GM13977 (cell line): Measurements from ENCODE around the gene GNGT2.
"Not testable (repeated sequence)": the region's sequence is repeated elsewhere in the genome, so short reads cannot be mapped to it uniquely, and the experiment has no call there.

Source experiments
- DNase-seq: peaks from one replicate; pipeline ENCODE4 v3.0.0; 2012; ENCODE audit warnings: low spot score
- CTCF ChIP-seq: IDR thresholded peaks from 2 replicates; pipeline ENCODE4 v1.5.1; 2012; ENCODE audit warnings: mild to moderate bottlenecking, control low read depth; ENCODE audit not compliant: insufficient read depth; ENCODE audit errors: extremely low read depth, missing control alignments
- in situ Hi-C: fragments of 300-500 bp; cut with MboI; formaldehyde crosslinking; loops from one replicate; pipeline ENCODE4 v1.12.0; 2022; ENCODE audit warnings: low sequenced_read_pairs, low pct_unique_long_range_greater_than_20kb, mixed read lengths, inconsistent platforms; ENCODE audit not compliant: unreplicated experiment

GNGT2 gene

GRCh38 chr17:49193513-49194296 lies 16.7 kb downstream of the GNGT2 start:
- peak; percentile 58 for DNase-seq
- TF ChIP-seq CTCF, result no peak
- in situ Hi-C loops, result no loop called here

GRCh38 chr17:49191917-49192741 lies 18.2 kb downstream of the GNGT2 start:
- in situ Hi-C loops, result no loop called here
- peak; percentile 51 for TF ChIP-seq CTCF
- peak; percentile 63 for DNase-seq

GRCh38 chr17:49191409-49191916 lies 18.9 kb downstream of the GNGT2 start:
- in situ Hi-C loops, result no loop called here
- no peak for DNase-seq
- no peak for TF ChIP-seq CTCF

DNA sequence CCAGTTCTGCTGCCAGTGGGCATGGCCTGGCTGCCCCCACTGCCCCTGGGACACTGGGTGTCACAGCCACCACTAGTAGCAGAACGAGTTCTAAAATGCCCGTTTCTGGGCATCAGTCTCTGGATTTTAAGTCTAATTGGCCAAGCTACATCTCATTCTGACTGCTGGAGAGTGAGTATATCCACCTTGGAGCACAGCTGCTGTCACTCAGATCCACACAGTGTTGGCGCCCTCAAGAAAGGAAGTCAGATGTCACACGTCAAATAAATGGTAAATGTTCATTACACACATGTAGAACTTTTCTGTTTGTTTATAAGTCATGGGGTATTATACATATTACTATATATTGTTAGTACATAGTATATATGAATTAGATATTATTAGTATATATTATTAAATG lies 19.4 kb downstream of the GNGT2 start:
- no peak for TF ChIP-seq CTCF
- in situ Hi-C loops, result no loop called here
- DNase-seq, result no peak

DNA sequence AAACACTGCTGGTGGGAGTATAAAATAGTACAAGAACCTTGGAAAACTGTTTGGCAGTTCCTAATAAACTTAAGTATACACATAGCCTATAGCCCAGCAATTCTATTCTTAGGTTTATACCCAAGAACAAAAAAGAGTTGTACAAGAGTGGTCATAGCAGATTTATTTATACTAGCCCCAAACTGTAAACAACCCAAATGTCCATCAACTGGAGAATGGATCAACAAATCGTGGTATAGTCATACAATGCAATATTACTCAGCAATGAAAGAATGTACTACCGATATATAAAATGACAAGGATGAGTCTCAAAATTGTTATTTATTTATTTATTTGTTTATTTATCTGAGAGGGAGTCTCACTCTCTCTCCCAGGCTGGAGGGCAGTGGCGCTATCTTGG lies 23.1 kb downstream of the GNGT2 start:
- TF ChIP-seq CTCF, result no peak
- in situ Hi-C loops, result loop anchor here (5.0 kb wide), 1 partner anchor 35 kb away; no protein-coding TSS in a partner anchor
- no peak for DNase-seq

- DNase-seq, result not testable (repeated sequence)
- in situ Hi-C loops, result loop anchor here (5.0 kb wide), 1 partner anchor 37 kb away; no protein-coding TSS in a partner anchor
Observed at GRCh38 chr17:49185381-49185780, 25.0 kb downstream of the GNGT2 start.

- DNase-seq, in situ Hi-C loops: not testable (repeated sequence)
Observed at GRCh38 chr17:49184522-49184921, 25.9 kb downstream of the GNGT2 start.
